T-helper 2 cell (primary cell): Measurements from ENCODE around the gene RFESD.
A peak's percentile ranks its signal among the peaks of the same experiment; 100 is the strongest.
"Not testable (repeated sequence)": the region's sequence is repeated elsewhere in the genome, so short reads cannot be mapped to it uniquely, and the experiment has no call there.

ENCODE experiments used
- DNase-seq, 5 experiments: peaks; one replicate each; pipeline versions ENCODE4 v3.0.0 to v3.0.0-alpha.2; 2012 to 2022

Gene RFESD

GRCh38 chr5:95630394-95630917, 16.1 kb upstream of the RFESD start:
- no peak for DNase-seq

DNA sequence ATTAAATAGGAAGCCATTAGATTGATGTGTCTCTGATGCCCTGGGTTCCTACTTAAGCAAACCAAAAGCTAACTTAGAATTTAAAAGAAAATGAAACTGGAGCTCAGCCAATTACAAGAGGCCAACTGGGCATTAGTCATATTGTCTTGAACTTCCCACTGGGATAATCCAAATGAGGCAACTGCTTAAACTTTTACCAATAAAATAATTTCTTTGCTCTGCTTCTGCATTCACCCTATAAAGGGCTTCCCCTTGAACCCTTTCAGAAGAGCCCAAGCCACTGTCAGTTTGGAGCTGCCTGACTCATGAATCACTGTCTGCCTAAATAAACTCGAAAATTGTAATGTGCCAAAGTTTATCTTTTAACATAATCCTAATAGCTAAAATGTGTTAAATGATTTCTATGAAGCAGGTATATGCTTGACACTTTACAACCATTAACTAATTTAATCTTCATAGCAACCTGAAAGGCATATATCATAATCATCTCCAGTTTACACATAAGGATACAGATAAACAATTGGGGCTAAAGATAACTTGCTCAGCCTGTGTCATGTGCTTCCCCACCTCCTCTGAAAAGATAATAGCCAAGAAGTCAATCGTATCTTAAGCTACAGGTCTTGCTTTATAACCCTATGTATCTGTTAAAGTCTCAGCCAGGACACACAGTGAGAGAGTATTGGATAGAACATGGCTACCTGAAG, 15.2 kb upstream of the RFESD start:
- no peak for DNase-seq

DNA sequence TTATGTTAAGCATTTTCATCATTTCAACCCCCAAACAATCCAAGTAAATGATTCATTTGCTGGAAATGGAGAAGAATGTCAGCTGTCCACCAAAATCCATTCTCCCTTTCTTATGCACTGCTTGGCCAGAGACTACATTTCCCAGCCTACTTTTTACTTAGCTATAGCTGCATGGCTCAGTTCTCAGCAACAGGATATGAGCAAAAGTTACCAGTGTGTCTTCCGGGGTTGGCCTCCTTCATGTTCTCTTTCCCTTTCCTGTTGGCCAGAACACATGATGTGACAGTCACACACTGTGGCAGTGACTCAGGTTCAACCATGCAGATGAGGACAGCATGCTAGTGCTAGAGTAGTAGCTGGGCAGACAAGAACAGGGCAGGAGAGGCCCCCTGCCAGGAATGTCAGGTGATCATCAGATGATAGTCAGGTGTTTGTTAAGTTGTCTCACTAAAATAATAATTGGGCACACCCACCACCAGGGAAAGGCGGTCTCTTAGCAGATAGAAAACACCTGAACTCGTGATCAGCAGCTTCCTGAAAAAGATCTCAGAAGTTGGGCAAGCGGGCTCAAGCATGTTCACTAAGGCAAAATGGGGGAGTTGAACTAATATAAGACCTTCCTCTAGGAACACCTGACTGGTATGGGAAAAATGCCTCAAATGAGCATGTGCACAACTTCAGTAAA, 14.4 kb upstream of the RFESD start:
- DNase-seq: peak in 4 of 5 experiments; percentile 42 to 91 (median 58)

DNA sequence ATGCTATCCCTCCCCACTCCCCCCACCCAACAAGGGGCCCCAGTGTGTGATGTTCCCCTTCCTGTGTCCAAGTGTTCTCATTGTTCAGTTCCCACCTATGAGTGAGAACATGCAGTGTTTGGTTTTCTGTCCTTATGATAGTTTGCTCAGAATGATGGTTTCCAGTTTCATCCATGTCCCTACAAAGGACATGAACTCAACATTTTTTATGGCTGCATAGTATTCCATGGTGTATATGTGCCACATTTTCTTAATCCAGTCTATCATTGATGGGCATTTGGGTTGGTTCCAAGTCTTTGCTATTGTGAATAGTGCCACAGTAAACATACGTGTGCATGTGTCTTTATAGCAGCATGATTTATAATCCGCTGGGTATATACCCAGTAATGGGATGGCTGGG, 13.6 kb upstream of the RFESD start:
- not testable (repeated sequence) for DNase-seq

GRCh38 chr5:95633671-95634070, 12.9 kb upstream of the RFESD start:
- no peak for DNase-seq

DNA sequence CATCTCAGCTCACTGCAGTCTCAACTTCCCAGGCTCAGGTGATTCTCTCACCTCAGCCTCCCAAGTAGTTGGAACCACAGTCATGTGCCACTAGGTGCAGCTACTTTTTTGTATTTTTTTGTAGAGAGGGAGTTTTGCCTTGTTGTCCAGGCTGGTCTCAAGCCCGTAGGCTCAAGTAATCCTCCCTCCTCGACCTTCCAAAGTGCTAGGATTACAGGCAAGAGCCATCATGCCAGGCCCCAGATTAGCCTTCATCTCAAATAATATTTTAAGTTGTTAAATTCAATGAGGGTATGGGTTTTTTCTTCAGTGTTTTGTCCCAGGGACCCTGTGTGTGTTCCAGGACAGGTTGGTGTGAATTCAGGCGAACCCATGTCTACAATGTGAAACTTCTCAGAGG, 12.5 kb upstream of the RFESD start:
- DNase-seq: no peak

GRCh38 chr5:95638632-95639031, 7.9 kb upstream of the RFESD start:
- DNase-seq: no peak

GRCh38 chr5:95641741-95642220, 4.8 kb upstream of the RFESD start:
- no peak for DNase-seq

DNA sequence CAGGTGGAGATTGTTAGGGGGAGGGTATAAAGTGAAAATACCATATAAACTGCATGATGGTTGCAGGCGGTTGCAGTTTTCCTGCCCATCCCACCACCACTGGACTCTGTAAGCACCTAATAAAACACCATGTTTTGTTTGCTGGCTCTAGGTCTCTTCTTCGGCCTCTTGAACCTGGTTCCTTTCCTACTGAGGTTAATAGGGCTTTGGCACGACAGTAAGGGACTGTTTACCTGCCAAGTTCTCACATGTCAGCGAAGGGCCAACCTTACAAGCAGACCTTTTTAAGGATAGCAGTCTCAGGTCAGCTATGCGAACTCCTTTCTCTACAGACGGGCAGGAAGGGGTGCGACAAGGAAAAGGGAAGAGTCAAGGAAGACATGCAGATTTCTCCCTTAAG, 3.4 kb upstream of the RFESD start:
- DNase-seq: no peak

GRCh38 chr5:95644351-95645042, 2.1 kb upstream of the RFESD start:
- DNase-seq: peak in 4 of 5 experiments; percentile 10 to 84 (median 22)

DNA sequence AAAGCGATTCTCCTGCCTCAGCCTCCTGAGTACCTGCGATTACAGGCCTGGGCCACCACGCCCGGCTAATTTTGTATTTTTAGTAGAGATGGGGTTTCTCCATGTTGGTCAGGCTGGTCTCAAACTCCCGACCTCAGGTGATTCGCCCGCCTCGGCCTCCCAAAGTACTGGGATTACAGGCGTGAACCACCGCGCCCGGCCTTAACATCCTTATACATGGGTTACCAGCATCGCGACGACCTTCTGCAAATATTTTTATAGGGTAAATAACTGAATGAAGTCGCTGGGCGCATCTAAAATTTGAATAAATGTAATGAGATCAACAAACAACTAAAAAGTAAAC, 380 bp upstream of the RFESD start:
- not testable (repeated sequence) for DNase-seq

DNA sequence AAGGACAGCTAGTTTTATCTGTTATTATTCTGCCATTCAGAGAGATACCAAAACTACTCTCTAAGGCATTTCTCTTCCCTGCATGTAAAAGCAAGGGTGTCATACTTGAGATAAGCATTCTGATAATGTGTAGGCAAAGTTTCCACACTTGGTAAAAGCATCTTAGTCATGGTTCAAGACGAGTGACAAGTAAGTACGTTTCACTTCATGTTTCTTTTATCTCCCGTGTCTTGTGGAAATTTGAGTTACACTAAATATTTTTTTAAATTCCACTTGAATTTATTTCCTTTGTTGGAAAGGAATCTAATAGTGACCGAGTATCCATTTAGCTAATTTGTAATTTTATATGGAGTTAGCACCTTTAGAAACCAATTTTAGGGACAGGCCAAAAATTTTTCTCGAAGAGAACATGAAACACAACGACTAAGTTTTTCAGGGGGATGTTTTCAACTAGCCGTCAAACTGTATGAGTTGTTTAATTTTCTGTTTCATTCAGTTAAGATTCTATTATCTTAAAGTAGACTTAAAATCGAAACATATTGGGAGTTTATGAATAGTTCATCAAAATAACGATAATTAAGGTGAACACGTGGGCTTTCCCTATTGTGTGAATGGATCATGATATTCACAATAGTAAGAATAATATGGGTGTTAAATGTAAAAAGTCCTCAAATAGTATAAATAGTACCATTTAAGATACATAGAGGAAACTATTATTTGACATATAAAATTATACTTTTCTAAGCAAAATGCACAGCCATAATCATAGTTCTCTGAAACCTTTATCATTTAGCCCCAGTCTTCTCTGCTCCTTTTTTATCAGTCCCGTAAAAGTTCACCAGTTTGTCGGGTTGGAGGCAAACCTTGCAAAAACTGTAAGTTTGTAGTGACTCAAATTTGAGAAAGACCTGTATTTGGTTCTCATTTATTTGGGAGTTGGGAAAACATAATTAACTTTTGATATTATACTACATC, 1.6 kb downstream of the RFESD start:
- peak in 1 of 5 experiments; percentile 78 for DNase-seq

GRCh38 chr5:95649274-95649673, 2.7 kb downstream of the RFESD start:
- DNase-seq: no peak

GRCh38 chr5:95649842-95650620, 3.5 kb downstream of the RFESD start:
- DNase-seq: no peak

- no peak for DNase-seq
Measured at GRCh38 chr5:95652849-95653248, 6.3 kb downstream of the RFESD start.

GRCh38 chr5:95654196-95654595, 7.6 kb downstream of the RFESD start:
- no peak for DNase-seq

- DNase-seq: no peak
Measured at GRCh38 chr5:95655575-95655974, 9.0 kb downstream of the RFESD start.

DNA sequence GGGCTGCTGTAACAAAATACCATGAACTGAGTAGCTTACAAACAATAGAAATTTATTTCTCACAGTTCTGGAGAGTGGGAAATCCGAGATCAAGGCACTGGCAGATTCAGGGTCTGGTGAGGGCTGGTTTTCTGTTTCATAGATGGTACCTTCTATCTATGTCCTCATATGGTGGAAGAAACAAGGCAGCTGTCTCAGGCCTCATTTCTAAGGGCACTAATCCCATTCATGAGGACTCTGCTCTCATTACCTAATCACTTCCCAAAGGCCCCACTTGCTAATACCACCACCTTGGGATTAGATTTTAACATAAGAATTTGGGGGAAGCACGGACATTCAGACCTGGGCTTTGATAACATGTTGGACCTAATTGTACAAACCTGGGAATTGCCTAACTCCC, 13.5 kb downstream of the RFESD start:
- no peak for DNase-seq

GRCh38 chr5:95662946-95663345, 16.4 kb downstream of the RFESD start:
- no peak for DNase-seq

GRCh38 chr5:95664204-95664786, 17.7 kb downstream of the RFESD start:
- DNase-seq: peak in 1 of 5 experiments; percentile 40

DNA sequence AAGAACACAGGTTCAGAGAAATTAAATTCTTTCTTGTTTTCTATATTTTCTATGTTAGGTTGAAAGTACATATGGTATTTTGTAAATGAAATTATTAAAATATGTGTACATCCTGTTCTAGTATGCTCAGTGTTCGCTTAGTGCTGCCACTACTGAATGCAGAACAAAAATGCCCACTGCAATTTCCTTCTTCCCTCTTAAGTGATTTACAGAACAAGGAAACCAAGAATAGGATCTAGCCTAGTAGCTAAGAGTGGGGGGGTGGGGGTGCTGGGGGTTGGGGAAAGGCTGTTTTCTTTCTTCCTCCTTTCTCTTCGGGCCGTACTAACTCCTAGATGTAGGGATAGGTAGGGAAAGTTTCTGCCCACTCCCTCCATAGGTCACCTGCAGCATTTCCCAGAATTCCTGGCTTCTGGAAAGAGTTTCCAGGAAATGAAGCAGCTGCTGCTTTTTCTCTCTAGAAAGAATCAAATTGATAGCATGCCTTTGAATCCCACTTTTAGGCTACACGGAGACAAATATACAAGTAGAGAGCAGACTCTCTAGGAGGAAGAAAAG, 20.6 kb downstream of the RFESD start:
- DNase-seq: no peak
